NK-92 (cell line): ENCODE results near the gene AP3S2.
"Not testable (repeated sequence)": the region's sequence is repeated elsewhere in the genome, so short reads cannot be mapped to it uniquely, and the experiment has no call there.

Source experiments
- DNase-seq: peaks from one replicate; lab custom pipeline; 2025; ENCODE audit not compliant: unreplicated experiment; lab: John Stamatoyannopoulos, UW

AP3S2 gene

GRCh38 chr15:89802986-89803824 lies 90.6 kb downstream of the AP3S2 start:
- no peak for DNase-seq

- DNase-seq: no peak
Observed at GRCh38 chr15:89802231-89802928, 91.4 kb downstream of the AP3S2 start.

- no peak for DNase-seq
Observed at GRCh38 chr15:89801471-89802195, 92.2 kb downstream of the AP3S2 start.

DNA sequence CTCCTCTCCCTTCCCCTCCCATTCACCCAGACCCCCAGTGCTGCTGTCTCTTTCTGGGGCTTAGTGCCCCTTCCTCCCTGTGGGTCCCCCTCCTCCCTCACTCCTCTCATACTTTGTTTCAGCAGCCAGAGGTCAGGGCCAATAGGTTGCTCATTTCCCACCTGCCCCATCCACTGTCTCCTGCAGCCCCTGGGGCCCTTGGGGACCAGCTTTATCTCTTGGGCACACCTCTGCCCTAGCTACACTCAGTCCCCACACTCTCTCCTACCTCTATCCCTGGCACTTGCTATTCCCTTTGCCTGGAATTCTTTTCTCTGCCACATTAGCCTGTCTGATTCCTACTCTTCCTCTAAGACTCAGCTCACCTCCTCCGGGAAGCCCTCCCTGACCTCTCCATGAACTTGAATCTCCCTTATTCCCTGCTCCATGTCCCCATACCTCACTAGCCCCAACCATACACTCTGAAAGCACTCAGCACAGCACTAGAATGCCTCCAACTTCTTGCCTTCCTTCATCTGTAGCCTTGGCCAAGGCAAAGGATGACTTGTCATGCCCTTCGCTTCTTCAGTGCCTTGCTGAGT lies 93.8 kb downstream of the AP3S2 start:
- no peak for DNase-seq

GRCh38 chr15:89799011-89799911 lies 94.5 kb downstream of the AP3S2 start:
- DNase-seq: no peak

DNA sequence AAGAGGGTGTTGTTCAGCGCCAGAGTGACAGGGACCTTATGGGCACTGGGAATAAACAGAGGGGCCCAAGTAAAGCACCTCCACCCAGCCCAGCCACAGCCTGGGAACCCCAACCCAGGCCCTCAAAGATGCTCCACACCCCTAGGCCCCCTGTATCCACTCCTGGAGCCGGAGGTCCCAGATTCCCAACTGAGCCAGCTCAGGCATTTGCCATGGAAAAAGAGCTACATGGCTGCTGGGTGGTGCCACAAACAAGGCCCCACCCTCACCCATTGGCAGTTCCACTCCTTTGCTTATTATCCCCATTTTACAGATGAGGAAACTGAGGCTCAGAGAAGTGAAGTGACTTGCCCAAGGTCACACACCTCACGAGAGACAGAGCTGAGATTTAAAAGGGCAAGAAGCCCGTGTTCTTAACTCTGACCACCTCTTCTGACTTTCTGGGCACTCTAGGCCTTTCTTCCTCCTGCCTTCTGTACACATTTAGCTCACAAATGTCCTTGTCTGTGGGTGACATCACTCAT lies 96.1 kb downstream of the AP3S2 start:
- DNase-seq: no peak

DNA sequence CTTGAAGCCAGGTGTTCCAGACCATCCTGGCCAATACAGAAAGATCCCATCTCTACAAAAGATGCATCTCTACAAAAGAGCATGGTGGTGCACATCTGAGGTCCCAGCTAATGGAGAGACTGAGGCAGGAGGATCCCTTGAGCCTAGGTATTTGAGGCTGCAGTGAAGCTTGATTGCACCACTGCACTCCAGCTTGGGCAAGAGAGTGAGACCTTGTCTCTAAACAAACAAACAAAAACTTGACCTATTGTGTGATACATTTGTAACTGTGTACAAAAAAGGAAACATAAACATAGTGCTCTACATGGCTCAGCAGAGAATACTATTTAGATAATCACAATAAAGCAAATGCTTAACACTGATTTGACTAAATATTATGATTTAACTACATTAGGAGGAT lies 97.8 kb downstream of the AP3S2 start:
- DNase-seq: no peak

DNA sequence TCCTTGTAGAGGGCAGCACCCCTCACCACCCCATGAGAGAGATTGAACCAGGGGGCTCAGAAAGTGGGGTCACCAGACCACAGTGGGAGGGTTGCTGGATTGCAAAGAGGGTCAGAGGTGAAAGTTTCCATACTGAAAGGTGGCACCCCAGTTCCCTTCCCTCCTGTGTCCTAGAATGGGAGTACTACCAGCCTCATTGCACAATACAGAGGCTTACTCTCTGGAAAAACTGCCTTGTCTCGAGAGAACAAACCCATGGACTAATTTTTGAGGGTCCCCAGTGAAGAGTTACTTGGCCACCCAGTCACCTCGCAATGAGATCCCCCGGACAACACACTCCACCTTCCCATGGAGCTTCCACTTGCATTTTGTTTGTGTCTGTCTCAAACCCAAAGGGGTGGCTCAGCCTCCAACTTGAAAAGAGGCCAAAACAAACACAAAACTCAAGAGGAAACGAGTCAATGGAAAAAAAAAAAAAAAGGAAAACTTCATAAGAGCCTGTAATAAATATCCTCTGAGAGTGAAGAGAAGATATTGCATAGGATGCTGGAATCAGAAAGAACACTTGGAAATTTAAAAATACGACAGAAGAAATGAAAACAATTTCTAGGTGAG lies 99.1 kb downstream of the AP3S2 start:
- DNase-seq: no peak

DNA sequence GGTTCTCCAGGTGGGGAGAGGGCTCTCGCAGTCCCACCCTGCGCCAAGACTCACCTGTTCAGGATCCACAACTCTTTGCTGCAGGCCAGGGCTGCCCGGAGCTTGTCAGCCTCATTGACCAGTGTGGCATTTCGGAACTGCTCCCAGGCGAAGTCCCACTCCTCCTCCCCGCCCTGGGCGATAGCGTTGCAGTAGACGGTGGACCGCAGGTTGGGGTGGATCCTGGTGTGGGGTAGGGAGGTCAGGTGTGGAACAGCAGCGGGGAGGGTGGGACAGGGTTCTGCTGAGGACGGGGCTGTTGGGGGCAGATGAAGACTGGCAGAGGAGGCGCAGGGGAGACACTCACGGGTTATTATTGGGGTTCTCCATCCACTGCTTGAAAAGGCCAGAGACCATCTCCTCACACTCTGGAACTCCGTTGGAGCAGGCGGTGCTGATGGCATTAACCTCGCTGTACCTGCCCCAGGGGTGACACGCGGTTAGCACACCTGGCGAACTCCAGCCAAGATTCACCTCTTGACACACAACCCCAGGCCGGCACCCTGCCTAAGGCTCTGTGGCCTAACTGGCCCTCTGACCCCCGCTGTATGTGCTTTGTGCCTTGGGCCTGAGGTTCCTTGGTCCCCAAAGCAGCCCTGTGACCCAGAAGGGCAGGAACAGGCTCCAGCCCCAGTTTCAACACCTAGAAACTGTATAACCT lies 101.5 kb downstream of the AP3S2 start:
- DNase-seq: no peak

- DNase-seq: no peak
Observed at GRCh38 chr15:89790661-89791060, 103.1 kb downstream of the AP3S2 start.

DNA sequence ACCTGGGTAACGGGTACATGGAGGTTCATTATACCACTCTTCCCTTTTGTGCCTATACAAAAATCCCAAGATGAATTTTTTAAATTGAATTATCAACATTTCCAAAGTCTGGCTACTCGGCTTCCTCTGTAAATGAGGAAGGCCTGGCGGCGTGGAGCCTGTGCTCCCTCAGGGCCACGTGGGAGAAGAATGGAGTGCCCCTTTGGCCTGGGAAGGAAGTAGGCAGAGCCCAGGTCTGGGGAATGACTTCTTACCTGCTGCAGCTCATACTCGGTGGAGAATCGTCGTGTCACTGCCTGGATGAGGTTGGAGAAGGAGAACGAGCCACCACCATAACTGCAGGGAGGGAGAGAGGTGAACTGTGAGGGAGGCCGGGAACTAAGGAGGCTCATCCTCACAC lies 103.6 kb downstream of the AP3S2 start:
- DNase-seq: no peak

- DNase-seq: not testable (repeated sequence)
Observed at GRCh38 chr15:89788585-89788984, 105.2 kb downstream of the AP3S2 start.

DNA sequence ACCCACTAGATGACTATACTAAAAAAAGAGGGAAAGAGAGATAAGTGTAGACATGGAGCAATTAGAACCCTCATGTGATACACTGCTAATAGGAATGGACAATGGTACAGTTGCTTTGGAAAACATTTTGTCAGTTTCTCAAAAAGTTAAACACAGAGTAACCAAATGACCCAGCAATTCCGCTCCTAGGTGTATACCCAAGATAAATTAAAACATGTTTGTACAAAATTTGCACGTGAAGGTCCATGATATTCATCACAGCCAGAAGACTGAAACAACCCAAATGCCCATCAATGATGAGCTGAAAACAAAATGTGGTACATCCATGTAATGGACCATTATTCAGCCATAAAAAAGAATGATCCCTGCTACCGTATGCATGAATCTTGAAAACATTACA lies 105.8 kb downstream of the AP3S2 start:
- DNase-seq: no peak

DNA sequence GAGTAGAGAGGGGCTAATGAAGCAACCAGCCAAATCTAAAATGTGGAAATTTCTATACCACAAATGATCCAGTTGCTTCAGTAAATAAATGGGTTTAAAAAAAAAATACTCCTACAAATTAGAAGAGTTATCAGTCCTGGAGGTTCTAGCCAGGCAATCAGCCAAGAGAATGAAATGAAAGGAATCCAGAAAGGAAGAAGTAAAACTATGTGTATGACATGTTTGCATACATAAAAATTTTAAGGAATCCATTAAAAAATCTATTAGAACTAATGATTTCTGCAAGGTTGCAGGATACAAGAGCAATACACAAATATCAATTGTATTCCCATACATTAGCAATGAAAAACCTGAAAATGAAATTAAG lies 108.0 kb downstream of the AP3S2 start:
- no peak for DNase-seq

GRCh38 chr15:89785064-89785773 lies 108.6 kb downstream of the AP3S2 start:
- no peak for DNase-seq

DNA sequence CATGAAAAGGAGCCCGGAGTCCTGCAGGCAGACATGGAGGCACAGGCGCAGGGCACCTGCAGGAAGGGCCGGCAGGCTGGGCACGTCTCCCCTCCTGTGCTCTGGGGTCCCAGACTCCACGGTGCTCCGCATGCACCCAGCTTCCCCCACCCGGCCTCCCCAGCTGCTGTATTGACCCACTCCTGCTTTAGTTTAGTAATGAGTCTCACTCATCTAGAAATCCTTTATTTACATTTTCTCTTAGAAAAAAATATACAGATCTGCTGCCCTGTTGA lies 109.2 kb downstream of the AP3S2 start:
- no peak for DNase-seq

DNA sequence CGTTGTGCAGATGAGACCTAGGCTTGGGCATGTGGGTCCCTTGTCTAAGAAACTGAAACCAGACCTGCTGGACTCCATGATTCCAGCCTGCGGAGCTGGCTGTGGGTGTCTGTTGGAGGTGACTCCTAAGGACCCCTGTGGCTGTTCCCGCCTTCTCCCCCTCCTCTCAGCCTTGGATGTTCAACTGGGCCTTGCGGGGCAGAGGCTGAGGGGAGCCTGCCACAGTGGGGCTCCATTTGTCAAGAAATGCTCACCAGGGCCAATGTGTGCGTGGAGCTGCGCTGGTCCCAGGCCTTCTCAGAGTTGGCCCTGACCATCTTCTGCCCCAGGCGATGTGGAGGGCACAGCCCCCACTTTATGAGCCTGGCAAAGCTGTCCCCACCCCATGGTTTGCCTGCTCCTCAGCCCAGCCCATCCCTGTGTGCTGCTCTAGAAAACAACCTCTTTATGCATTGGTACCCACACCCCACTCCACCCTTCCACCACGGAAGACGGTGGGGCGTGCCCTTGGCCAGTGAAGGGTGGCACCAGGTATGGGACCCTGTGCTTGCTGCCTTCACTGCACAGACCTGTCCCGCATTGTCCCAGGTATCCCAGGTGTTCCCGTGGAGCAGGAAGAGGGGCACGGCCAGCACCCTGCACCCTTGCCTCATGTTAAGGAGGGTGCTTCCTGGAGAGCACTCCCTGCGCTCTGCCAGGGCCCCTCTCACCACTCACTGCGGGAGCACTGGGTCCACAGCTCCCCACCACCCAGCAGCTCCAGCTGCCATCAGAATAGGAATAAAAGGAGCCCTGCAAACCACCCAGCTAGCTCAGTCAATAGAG lies 109.7 kb downstream of the AP3S2 start:
- no peak for DNase-seq
